HEK293T (cell line): Measurements from ENCODE around the gene SNED1.

ENCODE experiments used
- CTCF ChIA-PET: fragments of 350-600 bp; formaldehyde crosslinking; extraction: SDS; loops from one replicate; lab custom pipeline; 2021; ENCODE audit warnings: antibody characterized with exemption, inconsistent platforms; lab: Yijun Ruan, JAX
- POLR2A ChIA-PET: fragments of 350-600 bp; formaldehyde crosslinking; extraction: SDS; loops from one replicate; lab custom pipeline; 2020; ENCODE audit warnings: antibody characterized with exemption, inconsistent platforms; lab: Yijun Ruan, JAX
- DNase-seq: peaks from one replicate; pipeline ENCODE4 v3.0.0; 2012; ENCODE audit warnings: mixed read lengths; ENCODE audit errors: extremely low spot score
- ARNT ChIP-seq: fragments of 450-650 bp; IDR thresholded peaks from 2 replicates; pipeline ENCODE4 v1.6.1; 2017; ENCODE audit warnings: mild to moderate bottlenecking
- BHLHE40 ChIP-seq: fragments of 450-650 bp; IDR thresholded peaks from 2 replicates; pipeline ENCODE4 v1.6.1; 2016; ENCODE audit warnings: mild to moderate bottlenecking, moderate library complexity, borderline replicate concordance
- CTBP1 ChIP-seq: fragments of 450-650 bp; IDR thresholded peaks from 2 replicates; pipeline ENCODE4 v1.6.1; 2016; ENCODE audit warnings: borderline replicate concordance
- ELF4 ChIP-seq: fragments of 450-650 bp; IDR thresholded peaks from 2 replicates; pipeline ENCODE4 v1.6.1; 2017; ENCODE audit warnings: antibody characterized with exemption
- FOXA1 ChIP-seq: fragments of 450-650 bp; IDR thresholded peaks from 2 replicates; pipeline ENCODE4 v1.6.1; 2016; ENCODE audit warnings: mild to moderate bottlenecking
- FOXK2 ChIP-seq: fragments of 450-650 bp; IDR thresholded peaks from 2 replicates; pipeline ENCODE4 v1.6.1; 2016; ENCODE audit warnings: mild to moderate bottlenecking
- FOXM1 ChIP-seq: fragments of 450-650 bp; IDR thresholded peaks from 2 replicates; pipeline ENCODE4 v1.6.1; 2017; ENCODE audit warnings: mild to moderate bottlenecking, borderline replicate concordance
- HDGF ChIP-seq: fragments of 450-650 bp; IDR thresholded peaks from 2 replicates; pipeline ENCODE4 v1.6.1; 2017; ENCODE audit warnings: antibody characterized with exemption, borderline replicate concordance
- L3MBTL2 ChIP-seq: fragments of 450-650 bp; conservative IDR thresholded peaks from 2 replicates; pipeline ENCODE4 v1.6.1; 2016; ENCODE audit warnings: mild to moderate bottlenecking
- LEF1 ChIP-seq: fragments of 450-650 bp; IDR thresholded peaks from 2 replicates; pipeline ENCODE4 v1.6.1; 2017; ENCODE audit warnings: mild to moderate bottlenecking, borderline replicate concordance
- NFRKB ChIP-seq: fragments of 450-650 bp; IDR thresholded peaks from 2 replicates; pipeline ENCODE4 v1.6.1; 2016; ENCODE audit warnings: mild to moderate bottlenecking, moderate library complexity
- SP1 ChIP-seq: fragments of 450-650 bp; IDR thresholded peaks from 2 replicates; pipeline ENCODE4 v1.6.1; 2017
- SUZ12 ChIP-seq: fragments of 450-650 bp; IDR thresholded peaks from 2 replicates; pipeline ENCODE4 v1.6.1; 2016; ENCODE audit warnings: mild to moderate bottlenecking
- TARDBP ChIP-seq: fragments of 450-650 bp; IDR thresholded peaks from 2 replicates; pipeline ENCODE4 v1.6.1; 2016
- ZNF384 ChIP-seq: fragments of 450-650 bp; IDR thresholded peaks from 2 replicates; pipeline ENCODE4 v1.6.1; 2016
- TF ChIP-seq, protein P1 (sequence below): fragments of 450-650 bp; IDR thresholded peaks from 2 replicates; pipeline ENCODE4 v1.6.1; 2016

Gene SNED1

DNA sequence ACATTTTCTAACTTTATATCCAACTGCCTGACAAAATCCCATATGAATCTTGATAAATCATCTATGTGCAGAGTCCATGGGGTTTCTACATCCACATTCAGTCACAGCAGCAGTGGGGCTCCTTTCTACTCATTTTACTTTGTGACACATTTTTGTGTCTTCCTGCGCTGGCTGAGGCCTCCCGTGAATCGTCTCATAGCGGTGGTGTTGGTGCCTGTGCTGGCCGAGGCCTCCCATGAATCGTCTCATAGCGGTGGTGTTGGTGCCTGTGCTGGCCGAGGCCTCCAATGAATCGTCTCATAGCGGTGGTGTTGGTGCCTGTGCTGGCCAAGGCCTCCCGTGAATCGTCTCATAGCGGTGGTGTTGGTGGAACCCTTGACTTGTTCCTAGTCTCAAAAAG is 17.0 kb downstream of the SNED1 start:
- CTCF ChIA-PET: no interaction called here
- DNase-seq: no peak
- POLR2A ChIA-PET: no interaction called here
- no peak for TF ChIP-seq HDGF
- TF ChIP-seq FOXM1: no peak
- TF ChIP-seq SP1: no peak
- no peak for TF ChIP-seq SUZ12
- TF ChIP-seq L3MBTL2: no peak
- no peak for TF ChIP-seq FOXA1
- no peak for TF ChIP-seq BHLHE40
- no peak for TF ChIP-seq ZNF384
- no peak for TF ChIP-seq LEF1
- TF ChIP-seq ELF4: no peak
- no peak for TF ChIP-seq ARNT

GRCh38 chr2:241017228-241017940 is 19.0 kb downstream of the SNED1 start:
- no peak for DNase-seq
- ChIA-PET POLR2A (no interaction called here), CTCF (interaction anchor here (0.6 kb wide), 1 partner anchor 115 kb away, joined by 3 read pairs; no protein-coding TSS in a partner anchor)
- TF ChIP-seq BHLHE40: no peak
- no peak for TF ChIP-seq ELF4
- no peak for TF ChIP-seq FOXA1
- TF ChIP-seq SP1: no peak
- TF ChIP-seq FOXM1: no peak
- TF ChIP-seq ZNF384: no peak
- no peak for TF ChIP-seq L3MBTL2
- TF ChIP-seq, protein P1, sequence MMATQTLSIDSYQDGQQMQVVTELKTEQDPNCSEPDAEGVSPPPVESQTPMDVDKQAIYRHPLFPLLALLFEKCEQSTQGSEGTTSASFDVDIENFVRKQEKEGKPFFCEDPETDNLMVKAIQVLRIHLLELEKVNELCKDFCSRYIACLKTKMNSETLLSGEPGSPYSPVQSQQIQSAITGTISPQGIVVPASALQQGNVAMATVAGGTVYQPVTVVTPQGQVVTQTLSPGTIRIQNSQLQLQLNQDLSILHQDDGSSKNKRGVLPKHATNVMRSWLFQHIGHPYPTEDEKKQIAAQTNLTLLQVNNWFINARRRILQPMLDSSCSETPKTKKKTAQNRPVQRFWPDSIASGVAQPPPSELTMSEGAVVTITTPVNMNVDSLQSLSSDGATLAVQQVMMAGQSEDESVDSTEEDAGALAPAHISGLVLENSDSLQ: no peak
- TF ChIP-seq LEF1: no peak
- no peak for TF ChIP-seq SUZ12
- no peak for TF ChIP-seq FOXK2
- TF ChIP-seq NFRKB: no peak
- TF ChIP-seq ARNT: no peak
- no peak for TF ChIP-seq HDGF
- TF ChIP-seq CTBP1: no peak
- no peak for TF ChIP-seq TARDBP

GRCh38 chr2:241018051-241018891 is 19.9 kb downstream of the SNED1 start:
- ChIA-PET CTCF (no interaction called here), POLR2A (no interaction called here)
- no peak for TF ChIP-seq ARNT
- TF ChIP-seq NFRKB: no peak
- no peak for TF ChIP-seq L3MBTL2
- no peak for TF ChIP-seq BHLHE40
- TF ChIP-seq, protein P1: no peak
- DNase-seq: no peak

- TF ChIP-seq FOXM1 (no peak), ELF4 (no peak), NFRKB (no peak), SP1 (no peak), ZNF384 (no peak), FOXA1 (no peak), SUZ12 (no peak), L3MBTL2 (no peak), ARNT (no peak)
- CTCF ChIA-PET: no interaction called here
- no peak for DNase-seq
- POLR2A ChIA-PET: no interaction called here
Measured at GRCh38 chr2:241019441-241020139, 21.2 kb downstream of the SNED1 start.

GRCh38 chr2:241020201-241020600 is 21.8 kb downstream of the SNED1 start:
- TF ChIP-seq CTBP1 (no peak), FOXA1 (no peak), LEF1 (no peak), TARDBP (no peak), SP1 (no peak), BHLHE40 (no peak), NFRKB (no peak), ARNT (no peak), L3MBTL2 (no peak), ELF4 (no peak), HDGF (no peak), SUZ12 (no peak), ZNF384 (no peak), FOXM1 (no peak), FOXK2 (no peak)
- TF ChIP-seq, protein P1: no peak
- CTCF ChIA-PET: no interaction called here
- DNase-seq: no peak
- POLR2A ChIA-PET: no interaction called here
